Caki2 (cell line): ENCODE results near the gene HOXB4. TPM values are rescaled to one million over a fixed set of nuclear protein-coding genes. Genes with fewer than 3 reads are reported as not detected.
A peak's percentile ranks its signal among the peaks of the same experiment; 100 is the strongest.

Experiments used
- DNase-seq: peaks from one replicate; pipeline ENCODE4 v3.0.0-alpha.2; 2015; ENCODE audit warnings: low read depth
- in situ Hi-C: cut with HindIII; loops from 2 replicates; pipeline ENCODE4 v1.10.0; 2016; ENCODE audit warnings: low sequenced_read_pairs, low pct_unique_long_range_greater_than_20kb, mixed read lengths
- total RNA-seq: library from RNA; depleted of rRNA; stranded (reverse); fragments of >200 nt; shearing (Covaris generic); gene quantifications from 2 replicates; pipeline ENCODE4 v1.2.3, GENCODE V29; 2014; ENCODE audit warnings: low replicate concordance

The HOXB4 gene
- total RNA-seq, 1 experiment from 2014 or later = 2.7 TPM

DNA sequence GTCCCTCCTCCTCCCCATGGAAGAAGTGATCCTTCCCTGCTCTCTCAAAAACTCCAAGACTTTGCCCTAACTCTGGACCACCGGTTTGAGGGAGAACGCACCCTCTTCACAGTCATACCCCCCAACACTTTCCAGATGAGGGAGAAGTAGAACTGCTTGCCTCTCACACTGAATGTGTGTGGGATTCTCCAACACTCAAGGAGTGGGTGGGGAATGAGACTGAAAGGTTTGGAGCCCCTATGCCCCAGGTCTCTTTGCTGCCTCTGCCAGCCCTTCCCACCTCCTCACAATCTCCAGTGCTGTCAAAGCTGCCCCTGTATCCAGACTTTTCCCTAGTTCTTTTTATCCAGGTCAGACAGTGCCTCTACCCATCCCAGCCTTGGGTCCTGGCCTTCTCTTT lies 11.4 kb downstream of the HOXB4 start:
- DNase-seq = no peak
- in situ Hi-C loops = no loop called here

DNA sequence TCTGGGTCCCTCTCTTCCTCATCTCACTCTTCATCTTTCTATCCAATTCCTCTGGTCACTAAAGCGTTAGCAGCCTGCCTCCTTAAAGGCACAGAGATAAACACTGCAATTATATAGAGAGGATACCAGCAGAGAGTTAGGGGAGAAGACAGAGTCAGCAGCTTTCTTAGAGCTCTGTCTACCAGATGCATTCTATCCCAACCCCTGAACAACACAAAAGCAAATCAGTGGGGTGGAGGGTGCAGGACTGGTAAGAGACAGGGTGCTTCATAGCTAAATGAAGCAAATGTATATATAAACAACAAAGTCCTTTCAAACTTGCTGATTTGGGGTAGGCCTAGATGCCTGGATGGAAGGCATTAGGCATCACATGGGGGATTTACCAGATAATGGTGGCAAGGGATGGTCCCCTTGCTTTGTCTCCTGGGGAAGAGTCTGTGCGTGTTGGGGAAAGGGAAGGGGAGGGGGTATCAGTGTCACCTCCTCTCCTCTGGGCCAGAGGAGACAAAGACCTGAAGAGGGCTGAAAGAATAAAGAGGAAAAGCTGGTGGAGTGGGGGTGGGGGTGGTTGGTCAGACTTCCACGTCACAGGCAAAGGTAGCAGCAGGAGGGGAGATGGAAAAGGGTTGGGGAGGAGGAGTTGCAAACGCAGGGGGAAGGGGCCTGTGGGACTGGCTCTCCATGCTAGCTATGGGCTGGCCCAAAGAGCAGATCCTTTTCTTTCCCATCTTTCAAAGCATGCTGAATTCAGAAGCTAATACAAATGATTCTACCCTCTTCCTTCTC lies 12.0 kb downstream of the HOXB4 start:
- DNase-seq = no peak
- in situ Hi-C loops = no loop called here

DNA sequence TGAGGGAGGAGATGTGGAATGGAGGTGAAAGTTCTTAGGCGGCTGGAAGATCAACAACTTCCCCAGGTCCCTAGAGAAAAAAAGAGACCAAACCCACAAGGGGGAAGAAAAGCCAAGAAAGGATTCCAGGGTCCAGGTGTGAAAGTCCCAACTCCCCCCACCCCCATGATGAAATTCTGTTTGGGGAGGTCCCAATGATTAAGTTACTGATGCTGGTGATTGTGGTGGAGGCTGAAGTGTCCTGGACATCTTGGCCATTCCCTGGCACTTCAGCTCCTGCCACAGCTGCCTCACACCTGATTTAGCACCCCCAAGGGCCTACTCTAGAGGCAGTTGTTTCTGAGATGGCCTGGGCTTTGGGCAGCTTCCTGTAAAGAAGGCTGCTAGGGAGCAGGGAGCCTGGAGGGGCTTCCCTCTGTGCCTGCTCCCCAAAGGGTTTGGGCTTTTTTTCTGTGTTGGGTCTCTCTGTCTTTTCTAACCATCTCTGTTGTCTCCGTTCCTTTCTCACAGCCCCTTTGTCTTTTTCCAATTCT lies 13.1 kb downstream of the HOXB4 start:
- in situ Hi-C loops = no loop called here
- no peak for DNase-seq

DNA sequence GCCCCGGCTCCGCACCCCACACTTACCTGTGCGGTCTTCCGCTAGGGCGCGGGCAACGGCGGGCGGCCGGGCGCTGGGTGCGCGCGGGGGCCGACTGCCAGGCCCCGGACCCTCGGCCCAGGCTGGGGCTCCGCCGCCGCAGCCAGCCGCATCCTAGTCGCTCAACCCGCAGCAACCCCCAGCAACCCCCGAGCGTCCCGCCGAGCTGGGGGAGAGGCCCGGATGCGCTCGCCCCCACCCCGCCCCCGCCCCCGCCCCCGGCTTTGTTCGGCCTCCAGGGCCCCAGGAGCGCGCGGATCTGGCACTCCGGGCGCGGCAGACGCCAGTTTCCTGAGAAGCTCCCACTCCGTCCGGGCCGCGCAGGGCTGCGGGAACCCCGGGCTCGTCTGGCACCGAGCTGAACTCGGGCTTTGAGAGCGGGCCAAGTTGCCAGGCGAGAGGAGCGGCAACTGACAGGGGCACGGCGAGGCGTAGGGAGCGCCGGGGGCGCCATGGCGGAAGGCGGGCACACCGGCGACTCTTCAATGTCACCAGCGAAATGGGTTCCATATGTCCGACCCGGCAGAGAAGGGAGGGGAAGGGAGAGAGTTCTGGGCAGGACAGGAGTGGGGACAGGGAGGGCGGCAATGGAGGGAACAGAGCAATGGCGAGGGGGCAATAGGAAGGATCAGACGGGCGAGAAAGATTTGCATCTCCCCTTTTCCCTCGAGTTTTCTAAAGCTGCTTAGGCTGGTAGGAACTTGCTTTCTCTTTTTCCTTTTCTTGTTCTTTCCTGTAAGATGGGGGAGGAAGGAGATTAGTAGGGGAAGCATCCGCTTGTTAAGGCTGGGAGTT lies 13.7 kb downstream of the HOXB4 start:
- no peak for DNase-seq
- in situ Hi-C loops = no loop called here

DNA sequence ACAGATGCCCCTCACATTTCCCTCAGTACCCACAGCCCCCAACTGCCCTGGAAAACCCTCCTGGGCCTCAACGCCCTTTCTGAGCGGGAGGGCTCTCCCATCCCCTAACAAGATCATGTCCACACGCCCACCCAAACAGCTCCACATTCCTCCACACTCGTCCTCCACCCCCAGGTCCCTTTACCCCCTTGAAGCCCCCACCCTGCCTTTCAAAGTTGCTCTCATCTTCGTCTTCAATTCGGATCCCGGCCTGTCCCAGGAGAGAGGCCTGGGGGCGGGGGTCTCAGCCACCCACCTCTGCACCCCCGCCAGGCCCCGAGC lies 14.3 kb downstream of the HOXB4 start:
- in situ Hi-C loops = no loop called here
- DNase-seq = no peak

DNA sequence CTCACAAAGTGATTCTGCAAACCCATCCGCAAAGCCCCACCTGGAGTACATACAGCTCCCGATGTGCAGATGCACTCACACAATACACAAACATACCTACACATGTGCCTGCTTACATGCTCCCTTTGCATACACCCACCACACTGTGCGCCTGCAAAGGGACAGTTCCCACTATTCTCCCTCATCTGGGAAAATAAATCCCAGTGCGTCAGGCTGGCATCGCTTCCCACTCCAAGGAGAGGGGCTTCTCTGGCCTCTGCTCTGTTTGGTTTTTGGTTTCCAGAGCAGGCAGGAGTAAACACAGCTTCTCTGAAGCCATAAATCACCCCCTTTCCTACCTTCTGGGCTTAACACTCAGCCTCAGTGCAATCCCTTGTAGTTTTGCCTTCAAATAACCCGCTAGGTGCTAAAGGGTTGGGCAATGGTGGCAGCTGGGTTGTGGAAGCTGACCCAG lies 14.7 kb downstream of the HOXB4 start:
- DNase-seq = no peak
- in situ Hi-C loops = no loop called here

DNA sequence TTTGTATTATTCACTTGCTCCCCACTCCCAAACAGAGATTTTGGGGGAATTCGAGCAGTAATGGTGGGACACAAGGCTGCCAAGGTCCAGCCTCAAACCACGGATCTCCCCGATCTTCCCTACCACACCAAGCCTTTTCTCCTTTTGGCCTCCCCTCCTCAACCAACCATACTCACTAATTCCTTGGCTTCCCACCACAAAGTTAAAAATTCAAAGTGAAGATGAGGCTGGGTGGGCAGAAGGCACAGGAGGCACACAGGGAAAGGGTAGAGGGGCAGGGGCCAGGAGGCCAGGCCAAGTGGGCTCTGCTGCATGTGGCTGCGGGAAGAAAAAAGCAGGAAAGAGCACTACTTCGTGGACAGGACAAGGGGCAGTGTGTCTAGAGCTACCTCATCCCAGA lies 15.2 kb downstream of the HOXB4 start:
- DNase-seq = no peak
- in situ Hi-C loops = no loop called here

DNA sequence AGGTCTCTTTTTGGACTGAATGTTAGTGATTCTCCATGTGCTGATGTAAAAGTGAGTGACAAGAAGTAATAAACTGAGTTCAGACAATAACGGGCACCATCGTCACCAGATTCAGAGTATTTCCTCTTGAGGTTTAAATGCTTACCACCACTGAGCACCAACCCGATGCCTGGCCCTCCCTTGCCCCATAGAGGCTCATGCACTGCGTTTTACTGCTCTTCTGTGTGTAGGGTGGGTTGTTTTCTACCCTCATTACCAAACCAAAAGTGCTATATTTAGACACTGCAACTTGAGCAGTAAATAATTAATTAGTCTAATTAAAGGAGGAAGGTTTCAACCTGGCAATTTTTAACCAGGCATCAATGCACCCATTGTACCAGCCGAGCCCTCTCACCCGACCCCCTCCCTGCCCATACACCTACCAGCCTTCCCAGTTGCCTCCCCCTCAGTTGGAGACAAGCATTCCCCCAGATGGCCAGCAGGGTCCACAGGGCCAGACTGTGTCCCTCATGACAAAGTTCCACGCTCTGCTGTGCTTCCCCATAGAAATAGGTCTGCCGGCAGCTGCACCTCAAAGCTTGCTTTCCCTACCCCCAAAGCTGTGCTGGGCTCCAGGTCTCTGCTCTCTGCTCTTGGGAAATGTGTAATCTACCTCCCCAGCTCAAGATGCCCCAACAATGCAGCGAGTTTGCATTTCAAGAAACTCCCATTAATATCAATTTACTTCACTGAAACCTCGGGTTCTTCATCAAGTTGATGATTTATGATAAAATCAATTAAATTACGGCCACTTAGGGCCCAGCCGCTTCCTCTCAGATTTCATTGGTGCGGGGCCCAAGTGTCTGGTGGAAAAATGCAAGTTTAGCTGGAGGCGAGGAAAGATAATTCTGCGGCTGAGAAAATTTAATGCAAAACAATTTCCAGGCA lies 16.0 kb downstream of the HOXB4 start:
- in situ Hi-C loops = no loop called here
- DNase-seq = no peak

DNA sequence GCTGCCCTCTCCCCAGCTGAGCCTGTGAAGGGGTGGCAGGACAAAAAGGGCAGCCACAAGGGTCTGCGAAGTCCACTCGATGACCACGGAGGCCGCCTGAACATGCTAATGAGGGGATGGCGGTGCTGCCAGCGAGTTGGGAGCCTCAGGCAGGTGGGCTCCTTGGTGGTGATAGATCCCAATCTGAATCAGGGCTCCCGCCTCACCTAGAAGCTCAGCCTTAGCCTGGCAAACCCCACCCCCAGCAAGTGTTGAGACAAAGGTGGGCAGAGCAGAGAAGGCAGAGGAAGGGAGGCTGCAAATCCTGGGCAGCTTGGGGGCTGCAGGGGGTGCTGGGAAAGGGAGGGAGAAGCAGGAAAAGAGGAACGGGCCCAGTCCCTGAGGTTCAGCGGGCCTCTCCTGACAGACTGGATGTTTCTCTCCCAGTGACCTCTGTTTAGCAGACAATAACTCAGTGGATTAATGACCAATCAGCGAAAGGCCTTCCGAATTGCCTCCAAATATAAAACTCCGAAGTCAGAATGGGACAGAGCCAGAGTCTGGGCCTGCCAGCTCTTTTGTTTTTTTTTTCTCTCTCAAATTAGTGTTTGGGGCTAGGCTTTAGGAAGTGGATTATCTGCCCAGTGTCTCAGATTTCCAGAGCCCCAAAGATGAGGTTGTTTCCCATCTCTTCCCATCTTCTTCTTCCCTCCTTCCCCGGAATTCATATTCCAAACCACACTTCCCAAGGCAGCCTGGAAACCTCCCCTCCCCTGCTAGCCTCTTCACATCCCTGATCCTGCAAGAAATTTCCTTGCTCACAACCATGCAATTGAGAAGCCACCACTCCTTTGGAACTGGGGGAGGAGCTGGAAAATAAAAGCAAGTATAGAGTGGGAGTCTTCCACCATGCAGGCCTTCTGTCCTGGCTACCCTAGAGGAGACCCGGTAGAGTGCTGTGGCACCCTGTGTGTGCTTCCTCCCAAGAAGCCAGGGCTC lies 18.0 kb downstream of the HOXB4 start:
- no peak for DNase-seq
- in situ Hi-C loops = no loop called here

DNA sequence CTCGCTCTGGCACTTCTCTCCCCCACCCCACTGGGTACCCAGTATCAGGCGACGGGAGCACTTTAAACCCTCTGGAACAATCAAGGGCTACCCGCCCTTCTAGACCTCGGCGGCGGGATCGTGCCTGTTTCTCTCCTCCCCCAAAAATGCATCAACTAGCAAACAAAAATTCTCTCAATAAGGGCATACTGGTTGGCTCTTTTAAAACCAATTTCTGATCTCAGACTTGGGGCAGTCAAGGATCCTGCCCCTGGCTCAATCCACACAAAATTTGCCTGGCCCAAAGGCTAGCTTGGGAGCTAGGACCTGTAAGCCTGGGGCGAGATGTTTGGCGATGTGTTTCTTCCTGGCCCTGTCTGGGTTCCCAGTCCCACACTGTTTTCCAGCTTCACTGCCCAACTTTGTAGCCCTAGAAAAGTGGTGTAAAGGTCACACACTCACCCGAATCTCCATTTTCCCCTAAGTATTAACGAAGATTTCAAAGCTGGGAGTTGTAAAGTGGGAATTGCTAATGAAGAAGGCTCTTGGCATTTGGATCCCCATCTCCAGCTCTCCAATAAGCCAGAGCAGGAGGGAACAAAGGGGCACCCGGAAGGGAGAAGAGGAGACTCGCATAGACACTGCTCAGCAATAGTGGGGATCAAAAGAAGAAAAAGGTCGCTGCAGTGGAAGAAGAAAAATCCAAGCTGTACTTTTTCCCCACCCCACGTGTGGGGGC lies 18.9 kb downstream of the HOXB4 start:
- in situ Hi-C loops = no loop called here
- DNase-seq = no peak

DNA sequence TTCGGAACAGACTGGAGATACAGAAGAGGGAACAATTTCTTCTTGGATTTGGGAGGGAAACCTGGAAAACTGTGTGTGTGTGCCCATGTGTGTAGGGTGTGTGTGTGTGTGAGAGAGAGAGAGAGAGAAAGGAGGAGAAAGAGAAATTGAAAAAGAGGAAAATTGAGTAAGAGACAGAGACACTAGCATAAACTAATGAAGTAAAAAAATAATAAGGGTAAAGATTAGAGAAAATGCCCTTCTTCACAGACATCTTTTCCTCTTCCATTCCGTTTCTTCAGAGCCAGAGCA lies 19.4 kb downstream of the HOXB4 start:
- in situ Hi-C loops = no loop called here
- no peak for DNase-seq

DNA sequence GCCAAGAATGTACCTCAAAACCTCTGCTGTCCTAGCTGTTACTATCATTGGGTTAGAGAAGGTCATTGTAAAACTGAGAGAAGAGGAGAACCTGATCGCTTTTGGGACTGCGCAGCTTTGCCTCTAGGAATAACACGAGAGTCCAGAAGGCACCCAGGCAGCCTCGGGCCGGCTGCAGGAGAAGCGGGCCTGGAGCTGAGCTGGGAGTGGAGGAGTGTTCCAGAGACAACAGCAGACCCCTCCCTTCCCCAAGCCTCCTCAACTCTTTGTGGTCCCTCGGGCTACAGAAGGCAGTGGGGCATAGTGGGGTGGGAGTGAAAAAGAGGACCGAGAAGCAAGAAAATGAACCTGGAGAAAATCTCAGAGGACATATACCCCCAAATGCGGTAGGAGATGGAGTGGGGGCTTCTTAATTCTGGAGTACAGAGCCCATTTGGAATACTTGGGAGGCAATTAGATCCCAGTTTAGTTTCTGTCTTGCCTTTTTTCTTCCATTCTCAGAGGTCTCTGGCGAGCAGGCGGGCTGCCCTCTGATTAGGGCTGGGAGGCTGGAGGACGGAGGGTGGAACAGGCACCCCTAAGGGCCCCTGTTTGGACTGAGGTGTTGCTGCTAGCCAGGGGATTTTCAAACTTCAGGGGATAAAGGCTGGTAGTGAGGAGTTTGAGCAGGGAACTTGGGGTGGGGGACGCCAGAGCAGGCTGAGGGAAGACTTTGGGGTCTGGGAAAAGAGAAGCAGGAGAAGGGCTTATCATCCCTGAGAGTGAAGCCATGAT lies 19.9 kb downstream of the HOXB4 start:
- in situ Hi-C loops = no loop called here
- no peak for DNase-seq

DNA sequence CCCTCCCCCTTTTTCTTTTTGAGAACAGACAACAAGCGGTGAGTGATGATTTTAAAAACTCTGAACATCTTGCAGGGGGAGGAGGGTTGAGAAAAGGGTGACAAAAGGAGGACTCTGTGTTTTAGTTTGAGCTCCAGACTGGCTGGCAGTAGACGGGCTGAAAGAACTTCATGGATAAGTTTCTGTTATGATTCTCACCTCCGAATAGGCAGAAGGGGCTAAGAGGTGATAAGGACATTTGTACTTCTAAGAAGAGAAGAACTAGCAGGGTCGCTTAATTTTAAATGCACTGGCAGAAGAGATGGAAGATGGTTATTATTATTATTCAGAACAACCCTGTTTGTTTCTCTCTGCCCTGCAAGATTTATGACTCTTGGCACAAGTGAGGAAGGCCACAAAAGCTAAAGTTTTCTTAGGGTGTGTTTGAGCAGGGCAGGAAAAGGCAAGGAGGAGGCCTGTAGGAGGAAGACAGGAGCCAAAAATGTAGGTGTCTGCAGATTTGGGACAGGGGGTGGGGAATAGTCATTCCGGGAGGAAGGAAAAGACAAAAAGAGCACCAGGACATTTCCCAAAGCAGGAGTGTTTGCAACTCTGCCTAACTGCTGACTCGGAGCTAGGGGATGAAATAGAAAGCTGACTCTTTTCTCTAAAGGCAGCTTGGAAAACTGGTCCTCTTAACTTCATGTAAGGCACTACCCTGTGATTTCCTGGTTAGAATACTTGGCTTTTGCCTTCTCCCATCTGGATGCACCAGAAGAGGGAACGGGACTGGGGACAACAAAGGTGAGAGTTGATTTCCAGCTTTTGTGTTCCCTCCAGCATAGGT lies 21.4 kb downstream of the HOXB4 start:
- no peak for DNase-seq
- in situ Hi-C loops = no loop called here

DNA sequence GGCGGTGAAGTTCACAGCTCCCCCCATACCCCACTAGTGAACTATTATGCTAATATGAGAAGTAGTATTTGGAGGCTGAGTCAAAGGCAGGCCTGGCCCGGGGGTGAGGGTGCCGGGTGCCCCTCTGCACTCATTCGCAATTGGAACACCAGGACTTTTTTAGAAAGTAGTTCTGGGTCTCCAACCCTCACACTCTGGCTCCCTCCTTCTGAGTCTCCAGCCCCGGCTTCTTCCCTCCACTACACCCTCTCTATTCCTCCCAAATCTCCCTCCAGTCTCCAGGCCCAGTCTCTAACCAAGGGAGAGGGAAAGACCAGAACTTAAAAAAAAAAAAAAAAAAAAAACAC lies 21.9 kb downstream of the HOXB4 start:
- no peak for DNase-seq
- in situ Hi-C loops = no loop called here

DNA sequence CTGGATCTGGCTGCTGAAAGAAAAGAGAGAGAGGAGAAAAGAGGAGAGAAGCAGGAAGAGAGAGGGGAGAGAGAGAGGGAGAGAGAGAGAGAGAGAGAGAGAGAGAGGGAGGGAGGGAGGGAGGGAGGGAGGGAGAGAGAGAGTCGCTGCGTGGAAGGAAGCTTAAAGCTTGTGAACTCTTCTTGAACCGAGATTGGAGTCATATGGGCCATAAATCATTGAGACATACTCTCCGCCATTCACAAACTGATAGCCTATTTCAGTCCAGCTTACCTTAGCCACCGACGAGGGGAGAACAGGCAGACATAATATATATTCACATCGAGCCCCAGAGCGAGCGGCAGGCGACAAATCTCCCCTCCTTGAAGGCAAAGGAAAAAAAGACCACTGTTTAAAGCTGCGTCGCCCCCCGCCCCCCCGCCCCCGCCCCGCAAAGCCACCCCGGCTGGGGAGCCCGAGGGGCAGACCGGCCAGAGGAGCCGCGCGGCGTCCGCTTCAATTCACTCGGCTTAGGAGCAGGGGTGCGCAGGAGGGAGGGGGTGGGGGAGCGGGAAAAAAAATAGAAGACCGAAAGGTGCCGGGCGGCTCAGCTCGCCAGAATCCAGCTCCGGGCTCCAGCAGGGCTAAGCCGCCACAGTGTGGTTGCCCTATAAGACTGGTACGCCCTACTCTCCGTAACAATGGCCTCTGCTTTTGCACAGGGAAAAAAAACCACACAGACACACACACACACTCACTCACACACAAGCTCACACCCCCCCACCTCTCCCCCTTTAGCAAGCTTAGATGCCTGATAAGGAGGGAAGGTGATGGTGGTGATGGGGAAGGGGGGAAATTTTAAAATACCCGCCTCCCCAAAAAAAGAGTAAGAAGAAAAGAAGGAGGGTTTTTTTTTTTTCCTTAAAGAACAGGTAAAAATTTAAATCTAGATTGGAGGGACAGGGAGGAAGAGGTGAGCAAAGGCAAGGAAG lies 22.6 kb downstream of the HOXB4 start:
- DNase-seq = peak; percentile 78
- in situ Hi-C loops = no loop called here
